ENCODE results near the gene TP53BP2. TPM values are rescaled to one million over a fixed set of nuclear protein-coding genes. Genes with fewer than 3 reads are reported as not detected.

The TP53BP2 gene
- total RNA-seq, result 13.4 and 17.7 TPM in 2 replicates

GRCh38 chr1:223845810-223846682, at the start of gene TP53BP2:
TSS of gene TP53BP2 (minus strand) at chr1:223845947. CDS start at chr1:223845680, 267 bp downstream.

Other genes with a start within 250 kb of the TP53BP2 start
- gene CAPN8, start 180.2 kb downstream of the TP53BP2 start, total RNA-seq, result not detected in 2 replicates
- 300 and 304 TPM in 2 replicates for gene CAPN2, start 133.4 kb downstream of the TP53BP2 start, total RNA-seq